Measurements from ENCODE around the gene WARS2.

- TF ChIP-seq CTCF (conservative IDR thresholded peaks at IDR 0.05) (0 out of 2 replicates have a peak, but pooled peaks have one; percentile 37), EZH2 (IDR thresholded peaks at IDR 0.05; ENCODE audit: low read depth) (no peak)
These were observed 139.0 kb downstream of the WARS2 start for GRCh38 chr1:119001181-119002027.

Data from PC-9 (cell line).